ENCODE data around the gene RHOB.

The RHOB gene

DNA sequence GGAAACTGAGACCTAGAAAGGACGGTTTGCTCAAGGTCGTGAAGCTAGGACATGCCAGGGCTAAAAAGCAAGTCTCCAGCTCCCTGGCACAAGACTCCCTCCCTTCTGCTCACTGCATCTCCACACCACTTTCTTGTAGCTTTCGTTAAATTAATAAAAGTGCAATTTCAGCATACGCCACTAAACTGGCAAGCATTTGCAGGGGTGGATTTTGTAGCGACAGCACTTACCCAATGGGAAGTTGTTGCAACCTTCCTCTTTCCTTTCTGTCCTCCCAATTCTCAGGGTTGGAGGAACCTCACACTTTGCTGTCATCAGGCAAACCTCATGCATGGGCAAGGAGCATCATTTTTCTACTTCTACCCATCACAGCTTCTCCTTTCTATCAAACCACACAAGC lies 7.4 kb upstream of the RHOB start:
- no peak for DNase-seq

DNA sequence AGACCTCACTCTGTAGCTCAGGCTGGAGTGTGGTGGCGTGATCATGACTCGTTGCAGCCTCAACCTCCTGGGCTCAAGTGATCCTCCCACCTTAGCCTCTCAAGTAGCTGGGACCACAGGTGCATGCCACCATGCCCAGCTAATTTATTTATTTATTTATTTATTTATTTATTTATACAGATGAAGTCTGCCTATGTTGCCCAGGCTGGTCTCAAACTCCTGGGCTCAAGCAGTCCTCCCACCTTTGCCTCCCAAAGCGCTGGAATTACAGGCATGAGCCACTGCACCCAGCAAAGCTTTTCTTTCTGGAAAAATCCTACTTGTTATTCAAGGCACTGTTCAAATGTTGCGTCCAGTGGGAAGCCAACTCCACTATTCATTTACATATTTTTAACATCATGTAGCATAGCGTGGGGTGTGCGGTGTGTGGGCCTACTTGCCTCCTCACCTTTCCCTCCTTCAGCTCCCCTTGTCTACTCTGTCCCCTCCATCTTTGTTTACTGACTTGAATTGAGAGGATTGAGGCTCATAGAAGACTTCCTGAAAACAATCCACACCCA lies 6.8 kb upstream of the RHOB start:
- no peak for DNase-seq

DNA sequence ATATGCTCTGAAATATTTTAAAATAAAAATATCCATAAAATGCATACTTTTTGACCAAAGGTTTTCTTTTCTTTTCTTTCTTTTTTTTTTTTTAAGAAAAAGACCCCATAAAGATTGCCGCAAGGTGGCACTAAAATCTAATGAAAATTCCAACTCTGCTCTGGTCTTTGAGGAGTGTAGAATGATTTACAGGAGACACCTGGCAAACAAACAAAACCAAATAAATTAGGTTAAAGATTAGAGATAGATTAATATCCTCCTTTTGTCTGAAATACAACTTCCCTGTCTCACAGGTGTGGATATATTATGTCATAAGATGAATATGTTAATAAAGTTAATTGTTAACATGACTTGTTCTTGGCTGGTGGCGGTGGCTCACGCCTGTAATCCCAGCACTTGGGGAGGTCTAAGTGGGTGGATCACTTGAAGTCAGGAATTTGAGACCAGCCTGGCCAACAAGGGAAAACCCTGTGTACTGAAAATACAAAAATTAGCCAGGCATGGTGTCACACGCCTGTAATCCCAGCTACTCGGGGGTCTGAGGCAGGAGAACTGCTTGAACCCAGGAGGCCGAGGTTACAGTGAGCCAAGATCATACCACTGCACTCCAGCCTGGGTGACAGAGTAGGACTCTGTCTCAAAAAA lies 3.5 kb upstream of the RHOB start:
- no peak for DNase-seq

DNA sequence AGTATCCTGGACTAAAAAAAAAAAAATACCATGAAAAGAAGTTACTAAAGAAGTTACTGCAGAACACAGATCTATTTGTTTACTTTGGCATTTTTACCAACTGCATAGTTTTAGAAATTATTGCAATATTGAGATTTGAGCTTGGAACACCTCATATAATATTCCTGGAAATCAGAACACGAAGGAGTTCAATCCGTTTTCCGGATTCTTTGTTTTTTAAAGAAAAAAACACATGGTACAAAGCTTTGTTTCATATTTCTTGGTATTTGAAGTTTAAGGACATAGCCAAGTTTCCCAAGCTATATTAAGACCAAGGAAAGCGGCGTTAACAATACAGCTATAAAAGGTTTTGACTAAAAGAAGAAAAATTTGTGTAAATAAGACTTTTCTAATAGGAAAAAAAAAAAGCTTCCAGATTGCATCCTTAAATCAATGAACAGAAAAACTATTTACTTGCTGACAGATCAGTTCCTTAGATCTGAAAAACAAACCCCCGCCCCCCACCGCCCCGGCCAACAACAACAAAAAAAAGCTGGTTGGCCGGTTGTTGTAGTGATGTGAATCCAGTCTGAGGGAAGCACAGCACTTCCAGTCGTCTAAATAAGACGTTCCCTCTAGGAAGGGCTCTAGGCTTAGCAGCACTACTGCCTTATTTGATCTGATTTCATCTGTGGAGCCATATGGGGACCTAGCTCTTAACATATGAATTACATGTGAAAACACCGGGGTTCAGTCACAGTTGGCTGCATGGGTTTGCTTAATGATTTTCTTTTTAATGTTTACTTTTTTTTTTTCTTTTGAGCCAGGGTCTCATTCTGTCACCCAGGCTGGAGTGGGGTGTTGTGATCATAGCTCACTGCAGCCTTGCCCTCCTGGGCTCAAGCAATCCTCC lies 2.5 kb upstream of the RHOB start:
- no peak for DNase-seq

DNA sequence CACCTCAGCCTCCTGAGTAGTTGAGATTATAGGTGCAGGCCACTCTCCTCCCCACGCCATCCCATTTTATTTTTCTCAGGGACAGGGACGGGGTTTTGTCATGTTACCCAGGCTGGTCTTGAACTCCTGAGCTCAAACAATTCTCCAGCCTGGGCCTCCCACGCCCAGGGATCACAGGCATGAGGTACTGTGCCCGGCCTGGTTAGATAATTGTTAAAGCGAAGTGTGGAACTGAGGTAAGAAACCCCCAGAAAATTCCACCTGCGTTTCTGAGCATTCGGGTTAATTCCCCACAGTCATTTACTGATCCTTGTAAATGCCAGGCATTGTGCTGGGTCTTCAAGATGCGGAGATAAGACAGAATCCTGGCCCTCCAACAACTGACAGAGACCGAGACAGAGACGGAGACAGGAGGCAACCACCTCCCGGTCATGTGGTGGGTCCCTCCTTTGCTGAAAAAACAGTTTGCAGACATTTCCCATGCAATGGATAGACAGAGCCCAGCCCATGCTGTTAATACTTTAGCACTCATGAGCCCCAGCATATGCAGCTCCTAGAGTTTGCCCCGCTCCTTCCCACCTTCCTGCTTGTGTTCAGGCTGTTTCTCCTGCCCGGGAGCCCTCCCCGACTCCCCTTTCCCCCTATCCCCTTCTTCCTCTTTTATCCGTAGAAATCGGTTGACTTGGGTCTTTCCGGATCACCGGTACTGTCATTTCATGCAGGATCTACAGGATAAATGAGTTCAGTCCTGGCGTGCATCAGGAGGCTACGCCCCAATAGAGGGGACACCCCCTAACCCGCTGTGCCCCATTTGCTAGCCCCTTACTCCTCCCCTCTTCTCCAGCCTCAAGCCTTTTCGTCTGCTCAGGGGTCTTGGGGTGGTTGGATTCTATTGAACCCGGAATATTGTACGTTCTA lies 1.6 kb upstream of the RHOB start:
- no peak for DNase-seq

DNA sequence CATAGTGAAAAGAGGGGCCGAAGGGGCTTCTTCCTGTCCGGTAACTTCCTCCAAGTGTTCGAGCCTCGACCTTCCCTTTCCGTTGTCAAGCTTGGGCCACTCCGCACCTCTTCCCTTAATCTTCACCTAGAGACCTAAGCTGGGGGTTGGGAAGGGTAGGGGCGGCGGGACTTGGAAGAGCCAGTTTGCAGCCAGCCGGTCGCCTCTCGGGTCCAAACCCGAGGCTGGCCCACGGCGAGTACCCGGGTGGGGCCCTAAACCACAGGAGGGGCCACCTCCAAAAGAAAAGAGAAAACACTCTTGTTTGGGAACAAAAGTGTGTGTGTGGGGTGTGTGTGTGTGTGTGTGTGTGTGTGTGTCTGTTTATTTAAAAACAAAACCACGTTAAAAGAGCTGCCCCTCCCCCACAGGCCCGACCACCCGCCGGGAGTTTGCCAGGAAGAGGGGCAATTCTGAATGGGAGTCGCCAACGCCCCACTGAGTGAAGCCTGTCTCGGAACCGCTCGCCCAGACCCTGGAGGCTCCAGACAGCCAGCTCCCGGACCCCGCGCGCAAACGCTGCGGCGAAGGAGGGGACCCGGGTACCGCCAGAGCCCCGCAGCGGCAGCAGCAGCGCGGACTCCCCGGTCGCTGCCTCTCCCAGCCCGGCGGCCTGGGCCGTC lies 488 bp upstream of the RHOB start:
- DNase-seq = no peak

DNA sequence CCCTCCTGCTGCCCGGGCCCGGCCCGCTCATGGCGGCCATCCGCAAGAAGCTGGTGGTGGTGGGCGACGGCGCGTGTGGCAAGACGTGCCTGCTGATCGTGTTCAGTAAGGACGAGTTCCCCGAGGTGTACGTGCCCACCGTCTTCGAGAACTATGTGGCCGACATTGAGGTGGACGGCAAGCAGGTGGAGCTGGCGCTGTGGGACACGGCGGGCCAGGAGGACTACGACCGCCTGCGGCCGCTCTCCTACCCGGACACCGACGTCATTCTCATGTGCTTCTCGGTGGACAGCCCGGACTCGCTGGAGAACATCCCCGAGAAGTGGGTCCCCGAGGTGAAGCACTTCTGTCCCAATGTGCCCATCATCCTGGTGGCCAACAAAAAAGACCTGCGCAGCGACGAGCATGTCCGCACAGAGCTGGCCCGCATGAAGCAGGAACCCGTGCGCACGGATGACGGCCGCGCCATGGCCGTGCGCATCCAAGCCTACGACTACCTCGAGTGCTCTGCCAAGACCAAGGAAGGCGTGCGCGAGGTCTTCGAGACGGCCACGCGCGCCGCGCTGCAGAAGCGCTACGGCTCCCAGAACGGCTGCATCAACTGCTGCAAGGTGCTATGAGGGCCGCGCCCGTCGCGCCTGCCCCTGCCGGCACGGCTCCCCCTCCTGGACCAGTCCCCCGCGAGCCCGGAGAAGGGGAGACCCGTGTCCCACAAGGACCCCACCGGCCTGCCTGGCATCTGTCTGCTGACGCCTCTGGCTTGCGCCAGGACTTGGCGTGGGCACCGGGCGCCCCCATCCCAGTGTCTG lies 767 bp downstream of the RHOB start:
- DNase-seq = no peak

DNA sequence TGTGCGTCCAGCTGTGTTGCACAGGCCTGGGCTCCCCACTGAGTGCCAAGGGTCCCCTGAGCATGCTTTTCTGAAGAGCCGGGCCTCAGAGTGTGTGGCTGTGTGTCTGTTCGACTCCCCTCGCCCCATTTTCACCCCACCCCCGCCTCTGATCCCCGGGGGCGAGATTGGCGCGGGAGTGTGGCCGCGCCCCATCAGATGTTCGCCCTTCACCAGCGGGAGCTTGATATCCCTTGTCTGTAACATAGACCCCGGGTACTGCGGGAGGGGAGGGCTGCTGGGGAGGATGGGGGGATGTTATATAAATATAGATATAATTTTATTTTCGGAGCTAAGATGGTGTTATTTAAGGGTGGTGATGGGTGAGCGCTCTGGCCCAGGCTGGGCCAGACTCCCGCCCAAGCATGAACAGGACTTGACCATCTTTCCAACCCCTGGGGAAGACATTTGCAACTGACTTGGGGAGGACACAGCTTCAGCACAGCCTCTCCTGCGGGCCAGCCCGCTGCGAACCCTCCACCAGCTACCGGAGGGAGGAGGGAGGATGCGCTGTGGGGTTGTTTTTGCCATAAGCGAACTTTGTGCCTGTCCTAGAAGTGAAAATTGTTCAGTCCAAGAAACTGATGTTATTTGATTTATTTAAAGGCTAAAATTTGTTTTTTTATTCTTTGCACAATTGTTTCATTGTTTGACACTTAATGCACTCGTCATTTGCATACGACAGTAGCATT lies 1.5 kb downstream of the RHOB start:
- no peak for DNase-seq

DNA sequence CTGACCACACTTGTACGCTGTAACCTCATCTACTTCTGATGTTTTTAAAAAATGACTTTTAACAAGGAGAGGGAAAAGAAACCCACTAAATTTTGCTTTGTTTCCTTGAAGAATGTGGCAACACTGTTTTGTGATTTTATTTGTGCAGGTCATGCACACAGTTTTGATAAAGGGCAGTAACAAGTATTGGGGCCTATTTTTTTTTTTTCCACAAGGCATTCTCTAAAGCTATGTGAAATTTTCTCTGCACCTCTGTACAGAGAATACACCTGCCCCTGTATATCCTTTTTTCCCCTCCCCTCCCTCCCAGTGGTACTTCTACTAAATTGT lies 2.1 kb downstream of the RHOB start:
- DNase-seq = no peak

DNA sequence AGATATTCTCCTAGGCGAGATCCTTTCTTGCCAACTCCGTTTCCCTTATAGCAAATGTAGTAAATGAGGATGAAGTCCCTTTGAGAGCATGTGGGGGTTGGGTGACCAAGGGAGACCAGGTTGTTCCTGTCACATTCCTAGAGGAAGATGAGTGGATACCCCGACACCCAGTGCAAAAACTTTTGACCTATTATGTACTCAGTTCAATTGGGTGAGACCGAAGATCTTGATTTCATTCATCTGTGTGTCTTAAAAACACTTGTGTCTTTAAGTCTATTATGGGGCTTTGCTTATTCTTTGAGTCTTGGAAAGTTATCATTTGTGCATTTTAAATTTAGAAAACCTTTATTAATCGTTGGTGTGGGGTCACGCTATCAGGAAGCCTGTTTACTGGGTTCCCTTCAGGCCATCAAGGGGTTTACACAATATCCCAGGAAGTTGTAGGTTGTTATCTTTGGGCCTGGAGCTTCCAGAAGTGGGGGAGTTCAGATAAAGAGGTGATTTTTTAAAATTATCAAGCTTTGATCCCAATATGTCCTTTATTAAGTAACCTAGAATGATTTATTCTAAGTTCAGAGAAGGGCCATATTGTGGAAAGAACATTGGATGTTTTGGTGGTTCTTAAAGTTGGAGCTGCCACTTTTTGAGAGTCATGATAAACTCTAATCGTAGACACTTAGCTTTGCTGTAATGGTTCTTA lies 2.8 kb downstream of the RHOB start:
- no peak for DNase-seq

DNA sequence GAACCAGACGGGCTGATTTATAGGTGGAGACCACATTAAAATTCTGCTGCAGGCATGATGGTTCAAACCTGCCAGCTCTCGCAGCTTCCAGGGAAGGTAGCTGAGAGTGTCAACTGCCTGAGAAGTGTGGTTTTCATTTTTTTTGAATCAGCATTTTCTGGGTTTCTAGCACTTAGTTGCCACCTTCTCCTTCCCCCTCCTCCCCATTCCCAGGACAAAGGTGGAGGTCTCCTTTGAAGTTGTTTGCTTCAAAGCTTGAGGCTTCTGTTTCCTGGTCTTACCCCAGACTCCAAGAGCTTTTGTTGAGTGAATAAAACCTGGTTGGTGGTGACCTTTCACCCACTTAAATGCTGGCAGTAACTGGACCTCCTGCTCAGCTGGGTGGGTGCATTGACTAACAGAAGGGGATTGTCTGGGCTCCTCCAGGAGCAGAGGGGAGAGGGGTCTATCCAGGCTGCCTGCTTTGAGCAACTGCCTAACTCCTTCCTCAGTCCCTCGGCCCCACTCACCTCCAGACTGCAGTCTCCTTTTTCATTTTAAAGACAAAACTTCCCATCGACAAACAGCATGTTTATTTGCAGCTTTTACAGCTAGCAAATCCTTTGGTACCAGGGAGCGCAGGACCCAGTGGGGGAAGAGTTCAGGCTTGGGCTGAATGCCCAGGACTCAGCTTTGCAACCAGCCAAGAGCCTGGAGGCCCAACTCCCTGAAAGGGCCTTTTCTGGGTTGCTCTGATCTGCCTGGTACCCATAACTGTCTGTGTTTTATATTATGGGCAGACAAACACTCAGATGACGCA lies 3.5 kb downstream of the RHOB start:
- DNase-seq = no peak

DNA sequence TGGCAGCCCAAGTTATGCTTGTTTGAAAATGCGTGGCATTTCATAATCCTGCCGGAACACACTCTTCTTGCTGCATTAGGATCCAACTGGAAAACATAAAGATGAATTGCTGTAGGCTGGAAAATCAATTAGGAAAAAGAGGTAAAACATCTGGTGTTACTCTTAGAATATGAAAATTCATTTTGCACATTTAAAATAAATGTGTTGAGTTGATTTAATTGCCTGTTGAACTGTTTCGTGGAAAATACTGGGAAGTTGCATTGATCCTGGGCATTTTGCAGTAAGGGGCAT lies 4.1 kb downstream of the RHOB start:
- no peak for DNase-seq

DNA sequence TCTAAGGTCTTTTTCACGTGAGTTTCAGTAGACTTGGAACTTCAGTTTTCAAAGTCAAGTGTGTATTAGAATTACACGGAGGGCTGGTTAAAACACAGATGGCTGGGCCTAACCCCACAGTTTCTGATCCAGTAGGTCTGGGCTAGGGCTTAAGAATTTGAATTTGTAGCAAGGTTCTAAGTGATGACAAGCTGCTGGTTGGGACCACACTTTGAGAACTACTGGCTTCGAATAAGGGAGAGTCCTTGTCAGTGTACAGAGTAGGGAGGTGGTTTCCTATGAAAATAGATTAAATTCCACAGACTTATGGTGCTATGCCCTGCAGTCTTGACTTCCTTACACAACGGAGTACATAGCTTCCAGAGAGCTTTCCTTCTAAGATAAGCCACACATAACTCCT lies 4.5 kb downstream of the RHOB start:
- no peak for DNase-seq

DNA sequence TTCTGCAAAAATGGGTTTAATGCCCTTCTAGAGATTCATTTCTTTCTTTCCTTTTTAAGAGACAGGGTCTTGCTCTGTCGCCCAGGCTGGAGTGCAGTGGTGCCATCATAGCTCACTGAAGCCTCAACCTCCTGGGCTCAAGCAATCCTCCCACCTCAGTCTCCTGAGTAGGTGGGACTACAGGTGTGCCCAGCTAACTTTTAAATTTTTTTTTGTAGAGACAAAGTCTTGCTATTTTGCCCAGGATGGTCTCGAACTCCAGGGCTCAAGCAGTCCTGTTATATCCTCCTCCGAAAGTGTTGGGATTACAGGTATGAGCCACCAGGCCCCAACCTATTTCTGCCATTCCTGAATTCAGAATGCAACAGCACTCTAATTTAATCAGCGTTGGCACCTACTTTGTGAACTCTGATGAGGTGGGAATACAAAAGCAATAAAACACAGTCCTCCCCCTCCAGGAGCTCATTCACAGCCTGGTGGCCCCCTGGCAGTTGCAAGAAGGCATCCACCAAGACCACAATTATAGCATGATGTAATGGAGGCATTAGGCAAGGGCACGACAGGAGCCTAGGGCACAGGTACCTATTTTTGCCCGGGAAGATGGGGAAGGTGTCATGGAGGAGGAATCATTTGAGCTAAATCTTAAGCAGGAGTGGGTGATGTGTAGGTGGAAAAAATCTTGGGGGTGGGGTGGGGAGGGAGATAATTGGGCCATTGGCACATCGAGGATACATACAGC lies 5.1 kb downstream of the RHOB start:
- no peak for DNase-seq

DNA sequence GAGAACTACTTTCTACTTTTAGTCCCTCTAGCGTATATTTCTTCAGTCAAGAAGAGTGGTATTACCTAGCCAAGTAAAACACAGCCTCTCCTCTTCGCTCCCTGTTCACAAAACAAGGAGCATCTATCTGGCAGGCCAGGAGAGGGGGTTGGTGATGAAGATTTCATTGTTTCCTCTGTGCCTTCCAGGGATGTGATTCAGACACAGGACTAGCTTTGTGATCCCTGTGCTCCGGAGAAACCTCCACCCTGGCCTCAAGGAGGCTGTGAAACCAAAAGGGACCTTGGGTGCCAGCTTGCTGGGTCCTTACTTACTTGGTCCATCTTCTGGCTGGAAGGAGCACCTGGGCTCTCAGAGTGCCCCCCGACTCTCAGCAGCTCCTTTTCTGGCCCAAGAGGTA lies 5.7 kb downstream of the RHOB start:
- no peak for DNase-seq

DNA sequence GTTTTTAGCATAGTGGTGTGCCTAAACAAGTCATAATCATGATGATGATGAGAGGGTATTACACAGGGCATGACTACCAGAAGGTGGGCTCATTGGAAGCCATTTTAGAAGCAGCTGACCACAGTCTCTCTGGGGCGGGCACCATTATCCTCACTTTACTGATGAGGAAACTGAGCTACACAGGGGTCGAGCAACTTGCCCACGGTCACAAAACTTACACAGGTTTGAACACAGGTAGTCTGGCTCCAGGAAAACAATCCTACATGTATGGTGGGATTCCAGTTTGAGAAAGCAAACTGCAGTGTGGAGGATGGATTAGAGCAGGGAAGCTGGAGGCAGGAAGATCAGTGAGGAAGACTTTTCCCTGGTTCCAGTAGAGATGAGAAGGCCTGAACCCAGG lies 6.2 kb downstream of the RHOB start:
- no peak for DNase-seq

DNA sequence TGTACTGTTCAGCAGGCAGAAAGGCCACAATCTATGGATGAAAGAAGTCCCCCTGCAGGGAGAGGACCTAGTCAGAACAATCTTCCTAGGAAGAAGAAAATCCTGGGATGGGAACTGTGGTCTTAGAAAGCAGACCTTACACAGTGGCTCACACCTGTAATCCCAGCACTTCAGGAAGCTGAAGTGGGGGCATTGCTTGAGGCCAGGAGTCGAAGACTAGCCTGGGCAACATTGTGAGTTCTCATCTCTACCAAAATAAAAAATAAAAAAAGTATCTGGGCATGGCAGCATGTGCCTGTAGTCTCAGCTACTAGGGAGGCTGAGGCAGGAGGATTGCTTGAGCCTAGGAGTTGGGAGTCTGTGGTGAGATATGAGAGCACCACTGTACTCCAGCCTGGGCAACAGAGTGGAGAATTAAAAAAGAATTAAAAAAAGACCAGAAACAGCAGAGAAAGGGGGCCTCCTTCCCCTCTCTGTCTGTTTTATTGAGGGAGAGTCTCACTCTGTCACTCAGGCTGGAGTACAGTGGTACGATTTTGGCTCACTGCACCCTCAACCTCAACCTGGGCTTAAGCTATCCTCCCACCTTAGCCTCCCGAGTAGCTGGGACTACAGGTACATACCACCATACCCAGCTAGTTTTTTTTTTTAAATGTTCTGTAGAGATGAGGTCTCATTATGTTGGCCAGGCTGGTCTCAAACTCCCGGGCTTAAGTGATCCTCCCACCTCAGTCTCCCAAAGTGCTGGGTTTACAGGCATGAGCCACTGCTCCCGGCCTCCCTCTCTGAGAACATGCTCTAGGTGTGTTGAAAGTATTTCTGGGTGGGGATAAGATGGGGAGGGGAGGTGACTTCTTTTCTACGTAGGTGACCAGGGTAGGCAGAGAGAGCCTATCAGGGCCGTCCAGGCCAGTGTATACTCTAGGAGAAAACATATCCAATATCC lies 7.4 kb downstream of the RHOB start:
- no peak for DNase-seq

DNA sequence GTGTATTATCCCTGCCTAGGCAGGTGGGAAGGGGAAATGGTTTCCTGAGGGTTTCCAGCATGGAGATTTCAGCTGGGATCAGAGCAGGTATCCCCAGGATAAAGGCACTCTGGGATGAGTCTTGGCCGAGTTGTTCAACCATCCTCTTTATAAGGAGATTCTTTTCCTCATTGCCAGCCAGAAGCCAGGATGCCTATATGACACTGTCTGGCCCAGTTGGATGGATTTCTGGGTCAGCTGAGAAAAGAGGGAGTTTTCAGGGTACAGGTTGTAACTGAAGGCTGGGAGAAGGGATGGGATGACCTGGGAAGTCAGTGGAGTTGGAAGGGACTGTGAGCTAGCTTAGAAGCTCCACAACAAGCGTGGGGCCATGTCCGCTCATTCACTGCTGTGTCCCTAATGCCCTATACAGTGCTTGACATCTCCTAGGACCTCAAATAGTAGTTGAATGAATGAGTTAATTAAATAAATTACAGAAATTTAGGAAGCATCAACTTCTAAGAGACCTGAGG lies 8.3 kb downstream of the RHOB start:
- no peak for DNase-seq

Measured in DMS79 (cell line).